K562 (cell line): ENCODE data around the gene VASH2. TPM values are rescaled to one million over a fixed set of nuclear protein-coding genes. Genes with fewer than 3 reads are reported as not detected.

Source experiments
- ATAC-seq: fragments of 200-7000 bp; cut with Tn5 transposase; 3 replicates; pipeline ENCODE4 v1.9.1; 2020; ENCODE audit warnings: moderate library complexity
- BruUV-seq: library from RNA; stranded (reverse); fragments of 400-500 nt; replicated peaks from 2 replicates; lab custom pipeline; 2021; lab: Mats Ljungman, UMichigan
- CTCF ChIA-PET: fragments of 300-600 bp; formaldehyde crosslinking; extraction: SDS; loops from one replicate; lab custom pipeline; 2021; ENCODE audit warnings: low intra/inter-chr PET ratio; lab: Yijun Ruan, JAX
- POLR2A ChIA-PET: fragments of 300-600, 350-650 bp; sonication (Branson Sonifier 250); formaldehyde crosslinking; extraction: SDS; loops from one replicate; lab custom pipeline; 2021; ENCODE audit warnings: antibody characterized with exemption, inconsistent platforms; lab: Yijun Ruan, JAX
- DNase-seq, 4 experiments: peaks; one replicate each; pipeline versions ENCODE4 v3.0.0 to v3.0.0-alpha.2; 2011 to 2018; ENCODE audit warnings: low spot score in 3 of 4, mixed read lengths in 3 of 4; ENCODE audit errors: extremely low read depth in 1 of 4
- FAIRE-seq: peaks from 2 replicates; lab custom pipeline; 2011; peaks lifted over from hg19 to GRCh38; lab: Jason Lieb, UNC
- H2AFZ ChIP-seq: 2 replicates; pipeline ENCODE4 v1.6.0; 2011; ENCODE audit warnings: low read depth, low read length, control low read depth, inconsistent platforms
- H3K27ac ChIP-seq: fragments of 200-600 bp; 3 replicates; pipeline ENCODE4 v1.8.0; 2011; ENCODE audit warnings: low read depth, mild to moderate bottlenecking, control low read depth, inconsistent platforms, low read length, moderate library complexity, mixed read lengths; ENCODE audit errors: extremely low read depth
- H3K27me3 ChIP-seq, 2 experiments: fragments of 300-600 bp in 1 of 2; 2 replicates in 1 of 2; 3 replicates in 1 of 2; pipeline versions ENCODE4 v1.6.0 to v1.8.0; 2011; ENCODE audit warnings: inconsistent platforms in 2 of 2, low read length in 2 of 2, mild to moderate bottlenecking in 1 of 2, mixed read lengths in 1 of 2, moderate library complexity in 1 of 2; ENCODE audit not compliant: control insufficient read depth in 2 of 2, insufficient read depth in 2 of 2
- H3K36me3 ChIP-seq: fragments of 300-600 bp; 3 replicates; pipeline ENCODE4 v1.8.0; 2011; ENCODE audit warnings: mild to moderate bottlenecking, low read length, inconsistent platforms; ENCODE audit not compliant: control insufficient read depth, insufficient read depth
- H3K4me1 ChIP-seq, 2 experiments: fragments of 200-600 bp in 1 of 2; replicated peaks in 1 of 2; 2 replicates in 1 of 2; 3 replicates in 1 of 2; pipeline versions ENCODE4 v1.5.1 to v1.8.0; 2011; ENCODE audit warnings: inconsistent platforms in 2 of 2, low read length in 2 of 2, mild to moderate bottlenecking in 1 of 2, mixed read lengths in 1 of 2, moderate library complexity in 1 of 2; ENCODE audit not compliant: control insufficient read depth in 2 of 2, insufficient read depth in 2 of 2
- H3K4me2 ChIP-seq: 2 replicates; pipeline ENCODE4 v1.6.1; 2011; ENCODE audit warnings: low read length, control low read depth, inconsistent platforms, mixed read lengths; ENCODE audit not compliant: insufficient read depth
- H3K4me3 ChIP-seq: fragments of 200-600 bp; sonication (generic), shearing (Covaris generic); 2 replicates; pipeline ENCODE4 v1.5.1; 2016; ENCODE audit warnings: control low read depth, inconsistent platforms
- H3K79me2 ChIP-seq: fragments of 200-600 bp; 3 replicates; pipeline ENCODE4 v1.8.0; 2011; ENCODE audit warnings: low read length, inconsistent platforms; ENCODE audit not compliant: control insufficient read depth, insufficient read depth
- H3K9ac ChIP-seq, 2 experiments: 2 replicates each; pipeline versions ENCODE4 v1.6.0 to v1.6.1; 2011; ENCODE audit warnings: low read depth in 2 of 2, low read length in 2 of 2, control low read depth in 1 of 2, inconsistent platforms in 1 of 2, mild to moderate bottlenecking in 1 of 2, mixed read lengths in 1 of 2; ENCODE audit not compliant: insufficient read depth in 1 of 2
- H3K9me1 ChIP-seq: one replicate; pipeline ENCODE4 v1.6.0; 2011; ENCODE audit warnings: inconsistent platforms, mild to moderate bottlenecking, low read length, moderate library complexity; ENCODE audit not compliant: control insufficient read depth, insufficient read depth
- H3K9me3 ChIP-seq: replicated peaks from 2 replicates; pipeline ENCODE4 v1.5.1; 2011; ENCODE audit warnings: low read depth, low read length, inconsistent platforms; ENCODE audit not compliant: control insufficient read depth, insufficient read depth
- H4K20me1 ChIP-seq: replicated peaks from 2 replicates; pipeline ENCODE4 v1.6.1; 2011; ENCODE audit warnings: low read length, inconsistent platforms, mixed read lengths; ENCODE audit not compliant: control insufficient read depth, insufficient read depth
- CBFA2T2 ChIP-seq: fragments of 450-650 bp; conservative IDR thresholded peaks from 2 replicates; pipeline ENCODE4 v1.6.1; 2017; ENCODE audit warnings: mild to moderate bottlenecking
- CBFA2T3 ChIP-seq: fragments of 450-650 bp; IDR thresholded peaks from 2 replicates; pipeline ENCODE4 v1.6.1; 2017
- RBBP5 ChIP-seq: fragments of 200-600 bp; sonication (generic); IDR thresholded peaks from 2 replicates; pipeline ENCODE4 v1.6.1; 2012; ENCODE audit warnings: borderline replicate concordance, mild to moderate bottlenecking, low read length, control low read depth, inconsistent platforms; ENCODE audit not compliant: insufficient read depth, poor library complexity, severe bottlenecking
- SAFB ChIP-seq: fragments of 200-400 bp; formaldehyde crosslinking; IDR thresholded peaks from 2 replicates; pipeline ENCODE4 v1.6.1; 2017; ENCODE audit warnings: low read depth, low read length, borderline replicate concordance
- SMC3 ChIP-seq: conservative IDR thresholded peaks from 2 replicates; pipeline ENCODE4 v1.6.1; 2011; ENCODE audit warnings: low read depth, low read length, improper control_type of control experiment; ENCODE audit not compliant: insufficient read depth
- SRF ChIP-seq, 2 experiments: fragments of 250-450, 450-650 bp in 1 of 2; sonication (Bioruptor Pico) in 1 of 2; sonication (generic) in 1 of 2; formaldehyde crosslinking; IDR thresholded peaks; 2 replicates each; pipeline versions ENCODE4 v1.5.0 to v1.5.1; 2020 to 2022; ENCODE audit warnings: mild to moderate bottlenecking in 1 of 2, missing genetic modification reagents in 1 of 2
- STAG1 ChIP-seq: sonication (generic); formaldehyde crosslinking; IDR thresholded peaks from 2 replicates; pipeline ENCODE4 v1.5.0; 2020; ENCODE audit warnings: missing genetic modification reagents, borderline replicate concordance
- TCFL5 ChIP-seq: fragments of 250-450 bp; sonication (Bioruptor Pico); conservative IDR thresholded peaks from 2 replicates; pipeline ENCODE4 v1.6.1; 2021; ENCODE audit warnings: mild to moderate bottlenecking, moderate library complexity, matching md5 sums
- ZBTB8A ChIP-seq: fragments of 450-650 bp; IDR thresholded peaks from 2 replicates; pipeline ENCODE4 v1.6.1; 2018; ENCODE audit warnings: mild to moderate bottlenecking, moderate library complexity; ENCODE audit not compliant: partially characterized antibody
- ZNF124 ChIP-seq: sonication (generic); formaldehyde crosslinking; IDR thresholded peaks from 2 replicates; pipeline ENCODE4 v1.8.1; 2022; ENCODE audit warnings: missing genetic modification reagents
- ZNF263 ChIP-seq: sonication (generic); formaldehyde crosslinking; IDR thresholded peaks from 2 replicates; pipeline ENCODE4 v1.8.0; 2022; ENCODE audit warnings: mild to moderate bottlenecking, missing genetic modification reagents, borderline replicate concordance
- WGBS: fragments of 100-300 bp; shearing (Covaris generic); methylation state at CpG from one replicate; pipeline ENCODE4 v1.1.6; 2016; ENCODE audit warnings: low coverage, mixed read lengths; ENCODE audit not compliant: insufficient coverage; ENCODE audit errors: missing lambda C conversion rate; 5-methylcytosine and 5-hydroxymethylcytosine counted together
- in situ Hi-C: fragments of 300-500 bp; cut with MboI; formaldehyde crosslinking; loops from 4 replicates; pipeline ENCODE4 v1.15.0; 2018; ENCODE audit warnings: inconsistent platforms, mixed read lengths
- intact Hi-C: fragments of 100-400 bp; cut with micrococcal nuclease; formaldehyde crosslinking; loops from 2 replicates; pipeline ENCODE4 v1.14.2; 2022
- polyA plus RNA-seq, 8 experiments: library from polyadenylated mRNA; depleted of rRNA in 4 of 8; stranded (reverse) in 5 of 8; unstranded in 3 of 8; fragments of >200 nt; fragmentation: Nextera tagmentation in 2 of 8; fragmentation: Illumina TruSeq in 1 of 8; extraction: Ambion mirVana in 2 of 8; extraction: Trizol in 1 of 8; gene quantifications; 2 replicates each; pipeline versions ENCODE4 v1.2.1 to v1.2.3, GENCODE V29; 2011 to 2014; ENCODE audit warnings: inconsistent platforms in 1 of 8, missing spikeins in 1 of 8
- total RNA-seq, 7 experiments: library from RNA; depleted of rRNA in 6 of 7; stranded (reverse); fragments of >200 nt in 6 of 7; fragmentation: Illumina TruSeq in 2 of 7; extraction: Trizol in 2 of 7; gene quantifications; 2 replicates each; pipeline versions ENCODE4 v1.2.1 to v1.2.3, GENCODE V29; 2011 to 2021; ENCODE audit warnings: low replicate concordance in 1 of 7
- TF ChIP-seq, protein P1 (sequence below): fragments of 450-650 bp; IDR thresholded peaks from 2 replicates; pipeline ENCODE4 v1.6.1; 2016; ENCODE audit warnings: mild to moderate bottlenecking

VASH2 gene
- total and polyA plus RNA-seq, 9 of the 15 experiments (the other 6 are each of a cell fraction or from before 2014, with no cell fraction given) = 0.04 to 0.40 (median 0.10) TPM; not detected in 1

DNA sequence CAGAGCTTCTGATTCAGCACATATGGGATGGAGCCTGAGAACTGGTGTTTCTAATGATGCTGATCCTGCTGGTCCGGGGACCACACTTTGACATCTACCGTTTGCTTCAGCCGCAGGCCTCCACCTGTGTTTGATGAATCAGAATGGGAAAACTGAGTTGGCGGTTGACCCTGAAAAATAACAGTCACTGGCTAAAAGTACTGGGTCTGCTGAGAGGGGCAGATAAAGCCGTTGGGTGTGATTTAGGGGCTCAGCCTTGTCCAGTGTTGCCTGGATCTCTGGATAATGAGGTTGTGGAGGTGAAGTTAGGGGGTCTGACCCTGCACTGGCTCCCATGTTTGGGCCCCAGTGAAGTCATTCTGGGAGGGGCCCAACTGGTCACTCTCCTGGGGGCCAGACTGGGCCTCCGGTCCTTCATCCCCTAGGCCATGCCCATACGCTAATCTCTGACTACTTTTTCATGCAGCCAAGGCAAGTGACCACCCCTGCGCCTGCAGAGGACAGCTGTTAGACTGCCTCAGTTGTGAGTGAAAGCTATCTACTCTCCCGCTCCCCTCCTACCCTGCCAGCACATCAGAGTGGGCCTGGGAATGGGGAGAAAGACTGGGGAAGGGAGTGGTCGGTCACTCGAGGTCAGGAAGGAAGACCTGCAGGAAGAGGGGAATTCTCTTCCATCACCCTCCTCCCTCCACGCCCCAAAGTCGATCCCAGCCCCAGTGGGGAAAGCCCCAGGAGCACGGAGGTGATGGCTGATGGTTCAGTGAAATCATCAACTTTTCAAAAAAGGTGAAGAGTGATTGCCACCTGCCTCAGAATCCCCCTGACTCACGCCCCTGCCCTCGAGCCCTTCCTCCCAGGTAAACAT lies 27.7 kb downstream of the VASH2 start:
- Histone ChIP-seq H3K9me1 (no peaks in the 10 kb centered on the region), H3K27me3 (peaks cover 39 to 92% of the 10 kb centered on the region in 2 experiments), H3K79me2 (no peaks in the 10 kb centered on the region), H3K36me3 (no peaks in the 10 kb centered on the region), H3K27ac (no peak overlapping the region), H3K4me2 (no peak overlapping the region), H2AFZ (no peak overlapping the region), H3K4me3 (no peak overlapping the region), H3K9me3 (0 out of 2 replicates have a peak, but pooled peaks cover 2% of the 10 kb centered on the region), H4K20me1 (peaks cover 6% of the 10 kb centered on the region; the same call in 1 of the 2 replicates), H3K4me1 (no peaks in the 10 kb centered on the region), H3K9ac (no peak overlapping the region)
- TF ChIP-seq ZNF263 (CRISPR knock-in tag) (0 out of 2 replicates have a peak, but pooled peaks have one; percentile 25), RBBP5 (no peak), STAG1 (CRISPR knock-in tag) (no peak), ZBTB8A (no peak), SMC3 (no peak), CBFA2T2 (peak; percentile 29; the same call in 1 of the 2 replicates), TCFL5 (no peak), SRF (CRISPR knock-in tag; IDR thresholded peaks at IDR 0.05) (no peak), ZNF124 (CRISPR knock-in tag) (no peak), CBFA2T3 (peak; percentile 54; the same call in 1 of the 2 replicates), SAFB (no peak)
- TF ChIP-seq, protein P1, sequence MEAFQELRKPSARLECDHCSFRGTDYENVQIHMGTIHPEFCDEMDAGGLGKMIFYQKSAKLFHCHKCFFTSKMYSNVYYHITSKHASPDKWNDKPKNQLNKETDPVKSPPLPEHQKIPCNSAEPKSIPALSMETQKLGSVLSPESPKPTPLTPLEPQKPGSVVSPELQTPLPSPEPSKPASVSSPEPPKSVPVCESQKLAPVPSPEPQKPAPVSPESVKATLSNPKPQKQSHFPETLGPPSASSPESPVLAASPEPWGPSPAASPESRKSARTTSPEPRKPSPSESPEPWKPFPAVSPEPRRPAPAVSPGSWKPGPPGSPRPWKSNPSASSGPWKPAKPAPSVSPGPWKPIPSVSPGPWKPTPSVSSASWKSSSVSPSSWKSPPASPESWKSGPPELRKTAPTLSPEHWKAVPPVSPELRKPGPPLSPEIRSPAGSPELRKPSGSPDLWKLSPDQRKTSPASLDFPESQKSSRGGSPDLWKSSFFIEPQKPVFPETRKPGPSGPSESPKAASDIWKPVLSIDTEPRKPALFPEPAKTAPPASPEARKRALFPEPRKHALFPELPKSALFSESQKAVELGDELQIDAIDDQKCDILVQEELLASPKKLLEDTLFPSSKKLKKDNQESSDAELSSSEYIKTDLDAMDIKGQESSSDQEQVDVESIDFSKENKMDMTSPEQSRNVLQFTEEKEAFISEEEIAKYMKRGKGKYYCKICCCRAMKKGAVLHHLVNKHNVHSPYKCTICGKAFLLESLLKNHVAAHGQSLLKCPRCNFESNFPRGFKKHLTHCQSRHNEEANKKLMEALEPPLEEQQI = no peak
- ATAC-seq (no peak), FAIRE-seq (no peak), DNase-seq (no peak)
- BruUV-seq = no TSS peak
- in situ Hi-C loops (no loop called here), intact Hi-C loops (no loop called here)
- 5% methylated on average over 16 of the region's 16 CpGs for WGBS
- ChIA-PET CTCF (no interaction called here), POLR2A (no interaction called here)
